Body of pancreas (tissue), 4 donors: ENCODE data around the gene RBM47. TPM values are rescaled to one million over a fixed set of nuclear protein-coding genes. Genes with fewer than 3 reads are reported as not detected.

ENCODE experiments used
- ATAC-seq: fragments of 150-250 bp; one replicate; pipeline ENCODE4 v1.9.1; 2016
- DNase-seq, 4 donors: peaks; one replicate each; pipeline ENCODE4 v3.0.0-alpha.2; 2019
- H3K27ac ChIP-seq, 4 donors: fragments of 200-600 bp; sonication (generic); 1 replicate in 3 of 4; 2 replicates in 1 of 4; pipeline versions ENCODE4 v1.5.1 to v1.6.1; 2016 to 2019; ENCODE audit warnings: mild to moderate bottlenecking in 1 of 4, mixed read lengths in 1 of 4, moderate library complexity in 1 of 4
- H3K27me3 ChIP-seq, 2 donors: fragments of 200-600 bp; sonication (generic); one replicate each; pipeline ENCODE4 v1.6.0; 2016; ENCODE audit warnings: mild to moderate bottlenecking in 1 of 2
- H3K36me3 ChIP-seq, 2 donors: fragments of 200-600 bp; sonication (generic); replicated peaks in 1 of 2; 2 replicates each; pipeline ENCODE4 v1.5.1; 2016; ENCODE audit warnings: low read depth in 2 of 2; ENCODE audit not compliant: insufficient read depth in 1 of 2
- H3K4me1 ChIP-seq: fragments of 200-600 bp; sonication (generic); one replicate; pipeline ENCODE4 v1.6.0; 2016
- H3K4me3 ChIP-seq, 2 donors: fragments of 200-600 bp; sonication (generic); 1 replicate in 1 of 2; 2 replicates in 1 of 2; pipeline ENCODE4 v1.5.1; 2016 to 2019
- H3K9me3 ChIP-seq, 3 donors: fragments of 200-600 bp; sonication (generic); 1 replicate in 2 of 3; 2 replicates in 1 of 3; pipeline ENCODE4 v1.5.1; 2016
- CTCF ChIP-seq, 7 experiments: fragments of 450-650 bp in 4 of 7; fragments of 200-600 bp in 3 of 7; sonication (generic) in 3 of 7; IDR thresholded peaks; one replicate each; pipeline ENCODE4 v1.5.1; 2016 to 2019; ENCODE audit warnings: antibody characterized with exemption in 7 of 7
- POLR2A ChIP-seq, 3 donors: fragments of 450-650 bp; IDR thresholded peaks; one replicate each; pipeline ENCODE4 v1.6.1; 2016; ENCODE audit warnings: antibody characterized with exemption in 3 of 3, mild to moderate bottlenecking in 2 of 3
- WGBS, 2 donors: methylation state at CpG; one replicate each; pipeline ENCODE4 v1.1.5; 2017; 5-methylcytosine and 5-hydroxymethylcytosine counted together
- intact Hi-C: fragments of 100-400 bp; cut with DNase I; formaldehyde crosslinking; loops from one replicate; pipeline ENCODE4 v1.15.1; 2023
- total RNA-seq, 2 donors: library from RNA; depleted of rRNA; stranded (reverse); fragments of >200 nt; gene quantifications; one replicate each; pipeline ENCODE4 v1.1.0, GENCODE V29; 2016

Gene RBM47
- total RNA-seq, 2 donors from 2014 or later: 79.9 to 99.5 TPM

DNA sequence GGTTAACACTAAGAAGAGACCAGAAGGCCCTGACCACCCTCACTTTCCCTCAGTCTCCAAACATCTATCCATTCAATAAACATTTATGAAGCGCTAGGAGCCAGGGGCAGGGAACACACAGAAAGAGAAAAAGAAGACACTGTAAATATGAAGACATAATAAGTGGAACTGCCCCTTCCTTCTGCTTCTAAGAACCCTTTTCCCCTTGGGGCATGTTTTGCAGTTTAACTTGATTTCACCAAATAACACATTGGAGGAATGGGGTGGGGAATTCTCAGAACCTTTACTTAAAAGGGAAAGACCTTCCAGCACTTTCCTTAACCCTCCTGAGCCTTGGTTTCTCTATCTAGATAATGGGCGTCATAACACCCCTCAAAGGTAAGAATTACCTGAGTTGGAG is 42.3 kb downstream of the RBM47 start:
- TF ChIP-seq POLR2A (IDR thresholded peaks at IDR 0.05): no peak
- no peak for TF ChIP-seq CTCF (IDR thresholded peaks at IDR 0.05)
- intact Hi-C loops: no loop called here
- H3K27me3 ChIP-seq: no peaks in the 10 kb centered on the region
- peak overlapping the region in 1 of 4 donors; percentile 54 for H3K27ac ChIP-seq
- no peaks in the 10 kb centered on the region for H3K36me3 ChIP-seq
- no peak for DNase-seq
- no peaks in the 10 kb centered on the region for H3K4me1 ChIP-seq
- no peaks in the 10 kb centered on the region for H3K9me3 ChIP-seq
- no peak overlapping the region for H3K4me3 ChIP-seq
- WGBS, 2 donors: 89 to 95% methylated on average over 2 of the region's 2 CpGs
- ATAC-seq: no peak

- 53 to 57% methylated on average over 8 of the region's 8 CpGs for WGBS, 2 donors
- no peak for ATAC-seq
Observed at GRCh38 chr4:40586729-40587128, 42.9 kb downstream of the RBM47 start.

GRCh38 chr4:40586034-40586433 is 43.6 kb downstream of the RBM47 start:
- no peak for ATAC-seq
- WGBS, 2 donors: 79 to 86% methylated on average over 2 of the region's 2 CpGs
- no peak overlapping the region for H3K27ac ChIP-seq
- no peaks in the 10 kb centered on the region for H3K27me3 ChIP-seq
- H3K4me1 ChIP-seq: no peaks in the 10 kb centered on the region
- no peak overlapping the region for H3K4me3 ChIP-seq
- intact Hi-C loops: no loop called here
- TF ChIP-seq CTCF (IDR thresholded peaks at IDR 0.05): no peak
- TF ChIP-seq POLR2A (IDR thresholded peaks at IDR 0.05): no peak
- DNase-seq: no peak
- no peaks in the 10 kb centered on the region for H3K9me3 ChIP-seq
- H3K36me3 ChIP-seq: no peaks in the 10 kb centered on the region

More at GRCh38 chr4:40586729-40587128, 42.9 kb downstream of the RBM47 start:
- H3K4me3 ChIP-seq: no peak overlapping the region
- DNase-seq: peak in 1 of 4 donors; percentile 44
- intact Hi-C loops: no loop called here
- H3K4me1 ChIP-seq: no peaks in the 10 kb centered on the region
- TF ChIP-seq POLR2A (IDR thresholded peaks at IDR 0.05) (no peak), CTCF (IDR thresholded peaks at IDR 0.05) (no peak)
- H3K27me3 ChIP-seq: no peaks in the 10 kb centered on the region
- H3K27ac ChIP-seq: peak overlapping the region in 1 of 4 donors; percentile 54
- no peaks in the 10 kb centered on the region for H3K9me3 ChIP-seq
- H3K36me3 ChIP-seq: no peaks in the 10 kb centered on the region

DNA sequence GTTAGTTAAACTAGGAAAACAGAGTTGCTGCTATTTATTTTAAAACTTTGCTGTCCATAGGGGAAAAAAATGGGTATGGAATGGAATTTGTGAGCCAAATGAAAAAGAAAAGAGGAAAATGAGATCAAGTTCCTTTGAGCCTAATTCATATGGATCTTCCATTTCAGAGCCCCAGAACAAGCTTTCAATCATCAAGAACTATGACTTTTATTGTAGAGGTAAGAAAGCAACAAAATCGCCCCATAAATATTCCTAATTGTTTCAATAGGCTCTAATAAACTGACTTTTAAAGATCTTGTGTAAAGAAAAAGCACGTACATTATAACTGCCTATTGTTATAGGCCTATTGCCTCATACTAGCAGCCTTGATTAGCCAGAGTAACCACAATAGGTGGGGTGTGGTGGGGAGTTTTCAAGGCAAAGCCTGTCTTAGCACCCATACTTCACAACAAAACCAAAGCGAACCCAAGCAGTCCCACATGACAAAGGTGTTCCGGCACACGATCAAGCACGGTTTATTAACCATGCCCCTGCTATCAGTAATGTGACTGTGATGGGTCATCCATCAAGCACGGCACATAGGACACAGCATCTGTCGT is 44.4 kb downstream of the RBM47 start:
- 67 to 79% methylated on average over 8 of the region's 8 CpGs for WGBS, 2 donors
- Histone ChIP-seq H3K4me1 (no peaks in the 10 kb centered on the region), H3K9me3 (no peaks in the 10 kb centered on the region), H3K36me3 (no peaks in the 10 kb centered on the region), H3K27ac (peak overlapping the region in 1 of 4 donors; percentile 26), H3K27me3 (no peaks in the 10 kb centered on the region), H3K4me3 (no peak overlapping the region)
- TF ChIP-seq POLR2A (IDR thresholded peaks at IDR 0.05) (no peak), CTCF (IDR thresholded peaks at IDR 0.05) (no peak)
- ATAC-seq (no peak), DNase-seq (no peak)
- intact Hi-C loops: no loop called here

- H3K4me1 ChIP-seq: no peaks in the 10 kb centered on the region
- DNase-seq: no peak
- intact Hi-C loops: no loop called here
- H3K27ac ChIP-seq: no peak overlapping the region
- 83 to 93% methylated on average over 3 of the region's 3 CpGs for WGBS, 2 donors
- ATAC-seq: no peak
- no peaks in the 10 kb centered on the region for H3K9me3 ChIP-seq
- TF ChIP-seq CTCF (IDR thresholded peaks at IDR 0.05) (no peak), POLR2A (IDR thresholded peaks at IDR 0.05) (no peak)
- no peaks in the 10 kb centered on the region for H3K36me3 ChIP-seq
- H3K27me3 ChIP-seq: no peaks in the 10 kb centered on the region
- H3K4me3 ChIP-seq: no peak overlapping the region
Observed at GRCh38 chr4:40584517-40585141, 45.0 kb downstream of the RBM47 start.
